Measurements from ENCODE around the gene PDXDC1.
"Not testable (repeated sequence)": the region's sequence is repeated elsewhere in the genome, so short reads cannot be mapped to it uniquely, and the experiment has no call there.

DNA sequence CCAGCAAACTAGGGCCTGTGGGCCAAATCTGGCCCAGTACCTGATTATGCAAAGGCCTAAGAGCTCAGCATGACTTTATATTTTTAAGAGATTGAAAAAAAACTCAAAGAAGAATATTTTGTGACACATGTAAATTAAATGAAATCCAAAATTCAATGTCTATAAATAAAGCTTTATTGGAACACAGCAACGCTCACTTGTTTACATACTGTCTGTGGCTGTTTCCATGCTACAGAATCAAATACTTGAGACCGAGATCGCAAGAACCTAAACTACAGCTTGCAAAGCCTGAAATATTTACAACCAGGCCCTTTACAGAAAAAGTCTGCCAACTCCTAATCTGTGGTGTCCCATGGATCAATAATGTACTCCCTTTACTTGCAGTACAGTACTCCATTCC is 5.0 kb upstream of the PDXDC1 start:
- TF ChIP-seq, protein P1, sequence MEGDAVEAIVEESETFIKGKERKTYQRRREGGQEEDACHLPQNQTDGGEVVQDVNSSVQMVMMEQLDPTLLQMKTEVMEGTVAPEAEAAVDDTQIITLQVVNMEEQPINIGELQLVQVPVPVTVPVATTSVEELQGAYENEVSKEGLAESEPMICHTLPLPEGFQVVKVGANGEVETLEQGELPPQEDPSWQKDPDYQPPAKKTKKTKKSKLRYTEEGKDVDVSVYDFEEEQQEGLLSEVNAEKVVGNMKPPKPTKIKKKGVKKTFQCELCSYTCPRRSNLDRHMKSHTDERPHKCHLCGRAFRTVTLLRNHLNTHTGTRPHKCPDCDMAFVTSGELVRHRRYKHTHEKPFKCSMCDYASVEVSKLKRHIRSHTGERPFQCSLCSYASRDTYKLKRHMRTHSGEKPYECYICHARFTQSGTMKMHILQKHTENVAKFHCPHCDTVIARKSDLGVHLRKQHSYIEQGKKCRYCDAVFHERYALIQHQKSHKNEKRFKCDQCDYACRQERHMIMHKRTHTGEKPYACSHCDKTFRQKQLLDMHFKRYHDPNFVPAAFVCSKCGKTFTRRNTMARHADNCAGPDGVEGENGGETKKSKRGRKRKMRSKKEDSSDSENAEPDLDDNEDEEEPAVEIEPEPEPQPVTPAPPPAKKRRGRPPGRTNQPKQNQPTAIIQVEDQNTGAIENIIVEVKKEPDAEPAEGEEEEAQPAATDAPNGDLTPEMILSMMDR (IDR thresholded peaks at IDR 0.05), result not testable (repeated sequence)
- not testable (repeated sequence) for TF ChIP-seq POLR2A (IDR thresholded peaks at IDR 0.05)

Data from heart left ventricle (tissue), 13 donors.